ENCODE measurements around the gene PDE7B. TPM values are rescaled to one million over a fixed set of nuclear protein-coding genes. Genes with fewer than 3 reads are reported as not detected.

Gene PDE7B
- total and polyA plus RNA-seq, 10 donors, result 0.54 to 4.6 (median 1.5) TPM

- DNase-seq, result no peak
- Histone ChIP-seq H3K4me3 (no peak overlapping the region), H3K4me1 (peaks cover 4 to 18% (median 10%) of the 10 kb centered on the region in 6 donors), H3K36me3 (no peaks in the 10 kb centered on the region), H3K27me3 (replicated peaks in 1 of 7) (no peaks in the 10 kb centered on the region), H3K9me3 (no peaks in the 10 kb centered on the region), H3K27ac (no peak overlapping the region)
- 84 to 91% (median 90%) methylated on average over 2 of the region's 2 CpGs for WGBS, 5 donors
- intact Hi-C loops (cut with DNase I; ENCODE audit: low total_unique reads), result no loop called here
- TF ChIP-seq POLR2A (IDR thresholded peaks at IDR 0.05) (no peak), CTCF (IDR thresholded peaks at IDR 0.05 in 8 of 11, conservative IDR thresholded peaks at IDR 0.05 in 3 of 11) (no peak), POLR2AphosphoS5 (IDR thresholded peaks at IDR 0.05) (no peak)
These were observed 23.9 kb downstream of the PDE7B start for GRCh38 chr6:135875446-135875845.

DNA sequence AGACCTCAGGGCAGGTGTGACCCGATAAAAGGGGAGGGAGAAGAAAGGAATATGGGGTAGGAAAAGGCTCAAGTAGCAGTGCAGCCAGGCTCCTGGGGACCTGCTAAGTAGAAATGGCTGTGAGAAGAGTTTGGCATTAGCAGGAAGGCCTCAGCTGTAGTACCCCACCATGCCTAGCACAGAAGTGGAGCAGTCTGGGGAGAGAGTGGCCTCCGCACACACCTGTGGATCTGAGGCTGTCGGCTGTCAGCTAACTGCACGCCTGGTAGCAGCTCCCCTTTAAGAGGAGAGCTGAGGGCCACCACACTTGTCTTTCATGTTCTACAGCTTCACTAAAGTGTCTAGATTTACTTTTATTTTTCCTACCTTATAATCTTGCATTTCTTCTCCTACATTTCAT lies 24.6 kb downstream of the PDE7B start:
- 77 to 99% (median 92%) methylated on average over 4 of the region's 4 CpGs for WGBS, 5 donors
- intact Hi-C loops (cut with DNase I; ENCODE audit: low total_unique reads), result no loop called here

GRCh38 chr6:135877666-135878065 lies 26.2 kb downstream of the PDE7B start:
- intact Hi-C loops (cut with DNase I; ENCODE audit: low total_unique reads), result no loop called here
- WGBS, 5 donors, result 65 to 70% (median 67%) methylated on average over 6 of the region's 6 CpGs
- H3K4me3 ChIP-seq, result no peak overlapping the region
- H3K27ac ChIP-seq, result peak overlapping the region in 1 of 8 donors; percentile 20
- H3K27me3 ChIP-seq (replicated peaks in 1 of 7), result no peaks in the 10 kb centered on the region
- peaks cover 4 to 39% (median 19%) of the 10 kb centered on the region in 6 donors for H3K4me1 ChIP-seq
- no peaks in the 10 kb centered on the region for H3K36me3 ChIP-seq
- no peak for DNase-seq
- TF ChIP-seq POLR2AphosphoS5 (IDR thresholded peaks at IDR 0.05) (no peak), POLR2A (IDR thresholded peaks at IDR 0.05) (no peak), CTCF (IDR thresholded peaks at IDR 0.05 in 8 of 11, conservative IDR thresholded peaks at IDR 0.05 in 3 of 11) (no peak)
- H3K9me3 ChIP-seq, result no peaks in the 10 kb centered on the region

More for the DNA sequence above, 24.6 kb downstream of the PDE7B start:
- TF ChIP-seq POLR2A (IDR thresholded peaks at IDR 0.05) (no peak), POLR2AphosphoS5 (IDR thresholded peaks at IDR 0.05) (no peak), CTCF (IDR thresholded peaks at IDR 0.05 in 8 of 11, conservative IDR thresholded peaks at IDR 0.05 in 3 of 11) (no peak)
- no peak overlapping the region for H3K4me3 ChIP-seq
- H3K27ac ChIP-seq, result no peak overlapping the region
- DNase-seq, result no peak
- H3K4me1 ChIP-seq, result peaks cover 4 to 24% (median 16%) of the 10 kb centered on the region in 6 donors
- H3K9me3 ChIP-seq, result no peaks in the 10 kb centered on the region
- no peaks in the 10 kb centered on the region for H3K36me3 ChIP-seq
- no peaks in the 10 kb centered on the region for H3K27me3 ChIP-seq (replicated peaks in 1 of 7)

- Histone ChIP-seq H3K9me3 (no peaks in the 10 kb centered on the region), H3K36me3 (no peaks in the 10 kb centered on the region), H3K27ac (peak overlapping the region; percentile 63 to 91 (median 84)), H3K4me3 (peak overlapping the region in 5 of 8 donors; percentile 3 to 53 (median 13)), H3K27me3 (replicated peaks in 1 of 7) (no peaks in the 10 kb centered on the region), H3K4me1 (peaks cover 4 to 39% (median 19%) of the 10 kb centered on the region in 6 donors)
- TF ChIP-seq POLR2AphosphoS5 (IDR thresholded peaks at IDR 0.05) (peak in 1 of 3 donors; percentile 54), CTCF (IDR thresholded peaks at IDR 0.05 in 8 of 11, conservative IDR thresholded peaks at IDR 0.05 in 3 of 11) (no peak)
- 20 to 32% (median 27%) methylated on average over 7 of the region's 7 CpGs for WGBS, 5 donors
- no peak for DNase-seq
- intact Hi-C loops (cut with DNase I; ENCODE audit: low total_unique reads), result no loop called here
These were observed 28.8 kb downstream of the PDE7B start for GRCh38 chr6:135880066-135880972.
